ENCODE data around the gene CCDC81. TPM values are rescaled to one million over a fixed set of nuclear protein-coding genes. Genes with fewer than 3 reads are reported as not detected.
"Not testable (repeated sequence)": the region's sequence is repeated elsewhere in the genome, so short reads cannot be mapped to it uniquely, and the experiment has no call there.

CCDC81 gene
- polyA plus RNA-seq, 1 experiment: 4.3 TPM

DNA sequence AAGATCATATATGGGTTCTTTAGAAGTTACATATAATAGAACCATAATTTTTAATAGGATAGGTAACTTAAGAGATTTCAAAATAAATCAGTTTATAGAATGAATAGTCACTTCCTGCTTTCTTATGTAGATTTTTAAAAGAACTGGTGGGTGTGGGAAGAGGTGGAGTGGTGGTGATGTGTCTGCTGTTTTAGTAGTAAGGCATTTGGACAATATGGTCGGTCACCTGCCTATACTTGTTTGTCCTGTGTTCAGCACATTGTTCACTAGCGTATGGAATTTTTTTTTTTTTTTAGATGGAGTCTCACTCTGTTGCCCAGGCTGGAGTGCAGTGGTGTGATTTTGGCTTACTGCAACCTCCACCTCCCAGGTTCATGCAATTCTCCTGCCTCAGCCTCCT, 39.3 kb downstream of the CCDC81 start:
- ChIA-PET POLR2A (no interaction called here), CTCF (interaction anchor here (1.4 kb wide), 1 partner anchor 11 kb away, joined by 4 read pairs; no protein-coding TSS in a partner anchor)
- DNase-seq (ENCODE audit: low read depth): no peak
- Histone ChIP-seq H3K4me3 (ENCODE audit: low read depth, low read length) (no peak overlapping the region), H3K36me3 (ENCODE audit: control insufficient read depth, insufficient read depth, low read length) (no peaks in the 10 kb centered on the region; the same call in 1 of the 2 replicates), H3K27me3 (ENCODE audit: control insufficient read depth, insufficient read depth, low read length) (no peaks in the 10 kb centered on the region)
- TF ChIP-seq, protein P1, sequence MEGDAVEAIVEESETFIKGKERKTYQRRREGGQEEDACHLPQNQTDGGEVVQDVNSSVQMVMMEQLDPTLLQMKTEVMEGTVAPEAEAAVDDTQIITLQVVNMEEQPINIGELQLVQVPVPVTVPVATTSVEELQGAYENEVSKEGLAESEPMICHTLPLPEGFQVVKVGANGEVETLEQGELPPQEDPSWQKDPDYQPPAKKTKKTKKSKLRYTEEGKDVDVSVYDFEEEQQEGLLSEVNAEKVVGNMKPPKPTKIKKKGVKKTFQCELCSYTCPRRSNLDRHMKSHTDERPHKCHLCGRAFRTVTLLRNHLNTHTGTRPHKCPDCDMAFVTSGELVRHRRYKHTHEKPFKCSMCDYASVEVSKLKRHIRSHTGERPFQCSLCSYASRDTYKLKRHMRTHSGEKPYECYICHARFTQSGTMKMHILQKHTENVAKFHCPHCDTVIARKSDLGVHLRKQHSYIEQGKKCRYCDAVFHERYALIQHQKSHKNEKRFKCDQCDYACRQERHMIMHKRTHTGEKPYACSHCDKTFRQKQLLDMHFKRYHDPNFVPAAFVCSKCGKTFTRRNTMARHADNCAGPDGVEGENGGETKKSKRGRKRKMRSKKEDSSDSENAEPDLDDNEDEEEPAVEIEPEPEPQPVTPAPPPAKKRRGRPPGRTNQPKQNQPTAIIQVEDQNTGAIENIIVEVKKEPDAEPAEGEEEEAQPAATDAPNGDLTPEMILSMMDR (IDR thresholded peaks at IDR 0.05; ENCODE audit: insufficient read depth, low read depth, low read length): no peak

DNA sequence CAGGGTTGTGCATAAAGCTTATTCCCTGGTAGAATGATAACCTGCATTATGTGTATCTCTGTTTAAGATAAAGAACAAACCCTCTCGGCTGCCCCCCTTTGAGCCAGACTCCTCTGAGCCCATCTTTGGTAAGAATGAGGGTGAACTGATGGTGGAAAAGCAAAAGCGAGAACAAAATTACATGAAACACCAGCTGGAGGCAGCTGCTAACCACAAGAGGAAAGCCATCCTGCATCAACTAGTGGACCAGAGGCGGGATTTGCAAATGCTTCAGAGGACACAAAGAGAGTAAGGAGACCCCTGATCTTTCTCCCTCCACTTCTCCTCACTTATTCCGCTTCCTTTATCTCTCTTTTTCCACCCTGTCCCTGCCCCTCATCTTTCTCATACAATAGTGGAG, 40.3 kb downstream of the CCDC81 start:
- ChIA-PET POLR2A (interaction anchor here (0.6 kb wide), 1 partner anchor 70 kb away, joined by 3 read pairs; no protein-coding TSS in a partner anchor), CTCF (interaction anchor here (1.1 to 1.4 kb wide), 2 partner anchors 12 to 19 kb away, joined by 4 read pairs; no protein-coding TSS in a partner anchor)
- Histone ChIP-seq H3K27me3 (ENCODE audit: control insufficient read depth, insufficient read depth, low read length) (no peaks in the 10 kb centered on the region), H3K4me3 (ENCODE audit: low read depth, low read length) (no peak overlapping the region), H3K36me3 (ENCODE audit: control insufficient read depth, insufficient read depth, low read length) (no peaks in the 10 kb centered on the region)
- no peak for DNase-seq (ENCODE audit: low read depth)
- TF ChIP-seq, protein P1 (IDR thresholded peaks at IDR 0.05; ENCODE audit: insufficient read depth, low read depth, low read length): no peak

DNA sequence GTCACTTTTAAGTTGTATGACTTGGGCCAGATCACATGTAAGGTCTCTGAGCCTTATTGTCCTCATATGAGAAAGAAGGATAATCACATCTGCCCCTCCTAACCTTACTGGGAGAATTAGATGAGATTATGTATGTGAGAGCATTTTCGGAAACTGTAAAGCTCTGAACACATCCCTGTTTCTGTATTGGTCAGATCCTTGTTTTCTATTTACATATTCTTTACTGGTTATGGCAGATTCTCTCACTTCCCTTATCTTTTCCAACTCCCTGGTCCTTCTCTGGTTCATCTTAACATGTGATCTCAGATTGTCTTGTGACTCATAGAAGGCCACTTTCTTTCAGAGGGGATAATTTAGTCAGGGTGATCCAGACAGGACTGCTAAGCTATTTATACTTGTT, 41.8 kb downstream of the CCDC81 start:
- TF ChIP-seq, protein P1 (IDR thresholded peaks at IDR 0.05; ENCODE audit: insufficient read depth, low read depth, low read length): no peak
- ChIA-PET POLR2A (no interaction called here), CTCF (interaction anchor here (1.3 kb wide), 1 partner anchor 56 kb away, joined by 4 read pairs; no protein-coding TSS in a partner anchor)
- DNase-seq (ENCODE audit: low read depth): no peak
- no peaks in the 10 kb centered on the region for H3K36me3 ChIP-seq (ENCODE audit: control insufficient read depth, insufficient read depth, low read length)
- H3K4me3 ChIP-seq (ENCODE audit: low read depth, low read length): no peak overlapping the region
- no peaks in the 10 kb centered on the region for H3K27me3 ChIP-seq (ENCODE audit: control insufficient read depth, insufficient read depth, low read length)

DNA sequence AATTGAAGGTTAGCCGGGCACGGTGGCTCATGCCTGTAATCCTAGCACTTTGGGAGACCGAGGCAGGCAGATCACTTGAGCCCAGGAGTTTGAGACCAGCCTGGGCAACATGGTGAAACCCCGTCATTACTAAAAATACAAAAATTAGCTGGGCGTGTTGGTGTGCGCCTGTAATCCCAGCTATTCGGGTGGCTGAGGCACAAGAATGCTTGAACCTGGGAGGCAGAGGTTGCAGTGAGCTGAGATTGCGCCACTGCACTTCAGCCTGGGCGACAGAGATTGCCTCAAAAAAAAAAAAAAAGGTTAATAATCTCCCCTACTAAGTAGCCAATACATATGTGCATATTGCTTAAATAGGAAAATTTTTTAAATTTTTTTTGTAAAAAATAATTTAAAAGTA, 42.3 kb downstream of the CCDC81 start:
- H3K27me3 ChIP-seq (ENCODE audit: control insufficient read depth, insufficient read depth, low read length); H3K4me3 ChIP-seq (ENCODE audit: low read depth, low read length); POLR2A ChIA-PET; H3K36me3 ChIP-seq (ENCODE audit: control insufficient read depth, insufficient read depth, low read length); DNase-seq (ENCODE audit: low read depth): not testable (repeated sequence)
- CTCF ChIA-PET: interaction anchor here (1.3 kb wide), 1 partner anchor 57 kb away, joined by 4 read pairs; no protein-coding TSS in a partner anchor

DNA sequence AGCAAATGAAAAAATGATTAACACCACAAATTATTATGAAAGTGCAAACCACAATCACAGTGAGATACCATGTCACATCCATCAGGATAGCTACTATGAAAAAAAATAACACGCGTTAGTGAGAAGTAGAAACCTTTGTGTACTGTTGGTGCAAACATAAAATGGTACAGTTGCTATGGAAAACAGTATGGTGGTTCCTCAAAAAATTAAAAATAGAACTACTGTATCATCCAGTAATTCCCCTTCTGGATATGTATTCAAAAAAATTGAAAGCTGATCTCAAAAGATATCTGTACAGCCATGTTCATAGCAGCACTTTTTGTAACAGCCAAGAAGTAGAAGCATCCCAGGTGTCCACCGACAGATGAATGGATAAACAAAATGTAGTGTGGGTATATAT, 43.4 kb downstream of the CCDC81 start:
- Histone ChIP-seq H3K36me3 (ENCODE audit: control insufficient read depth, insufficient read depth, low read length) (no peaks in the 10 kb centered on the region), H3K27me3 (ENCODE audit: control insufficient read depth, insufficient read depth, low read length) (no peaks in the 10 kb centered on the region), H3K4me3 (ENCODE audit: low read depth, low read length) (no peak overlapping the region)
- POLR2A ChIA-PET: no interaction called here
- CTCF ChIA-PET: interaction anchor here (1.5 to 3.1 kb wide), 2 partner anchors 49 to 57 kb away, joined by 7 to 25 read pairs; no protein-coding TSS in a partner anchor
- DNase-seq (ENCODE audit: low read depth): no peak
- TF ChIP-seq, protein P1 (IDR thresholded peaks at IDR 0.05; ENCODE audit: insufficient read depth, low read depth, low read length): no peak

DNA sequence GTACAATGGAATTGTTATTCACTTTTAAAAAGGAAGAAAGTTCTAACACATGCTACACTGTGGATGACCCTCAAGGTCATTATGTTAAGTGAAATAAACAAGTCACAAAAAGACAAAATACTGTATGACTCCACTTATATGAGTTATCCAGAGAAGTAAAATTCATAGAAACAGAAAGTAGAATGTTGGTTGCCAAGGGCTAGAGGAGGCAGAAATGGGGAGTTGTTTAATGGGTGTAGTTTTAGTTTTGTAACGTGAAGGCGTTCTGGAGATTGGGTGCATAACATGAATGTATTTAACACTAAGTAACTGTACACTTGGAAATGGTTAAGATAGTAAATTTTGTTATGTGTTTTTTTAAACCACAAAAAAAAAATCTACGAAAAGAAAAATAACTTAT, 43.8 kb downstream of the CCDC81 start:
- TF ChIP-seq, protein P1 (IDR thresholded peaks at IDR 0.05; ENCODE audit: insufficient read depth, low read depth, low read length): no peak
- no peak overlapping the region for H3K4me3 ChIP-seq (ENCODE audit: low read depth, low read length)
- H3K27me3 ChIP-seq (ENCODE audit: control insufficient read depth, insufficient read depth, low read length): no peaks in the 10 kb centered on the region
- CTCF ChIA-PET: interaction anchor here (0.6 to 3.1 kb wide), 7 partner anchors 12 to 797 kb away, joined by 3 to 25 read pairs (median 4); no protein-coding TSS in a partner anchor
- no peak for DNase-seq (ENCODE audit: low read depth)
- POLR2A ChIA-PET: no interaction called here
- no peaks in the 10 kb centered on the region for H3K36me3 ChIP-seq (ENCODE audit: control insufficient read depth, insufficient read depth, low read length)

Data from BJ (cell line).